GM21576 (cell line): ENCODE measurements around the gene GATA5.
"Not testable (repeated sequence)": the region's sequence is repeated elsewhere in the genome, so short reads cannot be mapped to it uniquely, and the experiment has no call there.

ENCODE experiments used
- ATAC-seq: cut with Tn5 transposase; IDR thresholded peaks from one replicate; pipeline ENCODE4 v1.9.1; 2021; ENCODE audit warnings: mild to moderate bottlenecking, moderate library complexity; ENCODE audit not compliant: unreplicated experiment

The GATA5 gene

DNA sequence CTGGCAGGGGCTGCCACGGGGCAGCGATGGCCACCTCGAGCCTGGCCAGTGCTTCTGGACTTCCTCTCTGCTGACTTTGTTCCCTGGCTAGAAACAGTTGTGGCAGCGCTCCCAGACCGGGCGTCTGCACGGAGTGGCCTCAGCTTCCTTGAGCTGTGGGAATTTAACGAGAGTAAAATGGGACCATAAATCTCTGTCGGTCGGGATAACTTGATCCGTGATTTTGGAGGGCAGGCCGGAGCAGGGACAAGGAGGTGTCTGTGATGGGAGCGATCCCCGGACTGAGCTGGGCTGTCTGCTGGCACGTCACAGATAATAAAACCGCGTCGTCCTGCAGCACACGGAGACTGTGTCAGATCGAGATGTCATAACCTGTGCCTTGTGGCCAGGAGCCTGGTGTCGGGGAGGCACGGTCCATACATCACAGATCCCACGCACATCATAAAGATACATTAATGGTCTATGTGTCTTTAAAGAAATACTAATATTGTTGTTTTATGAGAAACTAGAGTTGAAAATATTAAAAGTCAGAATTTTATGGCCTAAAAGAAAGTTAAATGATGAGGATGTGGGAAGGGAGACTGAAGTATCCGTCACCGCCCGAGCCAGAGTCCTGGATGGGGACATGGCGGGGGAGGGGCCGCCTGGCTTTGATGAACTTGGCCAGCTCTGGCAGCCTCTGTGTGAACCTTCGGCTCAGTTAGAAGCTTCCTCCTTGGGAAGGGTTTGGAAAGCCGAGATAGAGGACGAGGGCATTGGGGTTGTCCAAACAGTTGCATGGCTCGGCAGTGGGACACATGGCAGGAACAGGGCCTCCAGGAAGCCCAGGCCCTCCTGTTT is 41.9 kb downstream of the GATA5 start:
- no peak for ATAC-seq

DNA sequence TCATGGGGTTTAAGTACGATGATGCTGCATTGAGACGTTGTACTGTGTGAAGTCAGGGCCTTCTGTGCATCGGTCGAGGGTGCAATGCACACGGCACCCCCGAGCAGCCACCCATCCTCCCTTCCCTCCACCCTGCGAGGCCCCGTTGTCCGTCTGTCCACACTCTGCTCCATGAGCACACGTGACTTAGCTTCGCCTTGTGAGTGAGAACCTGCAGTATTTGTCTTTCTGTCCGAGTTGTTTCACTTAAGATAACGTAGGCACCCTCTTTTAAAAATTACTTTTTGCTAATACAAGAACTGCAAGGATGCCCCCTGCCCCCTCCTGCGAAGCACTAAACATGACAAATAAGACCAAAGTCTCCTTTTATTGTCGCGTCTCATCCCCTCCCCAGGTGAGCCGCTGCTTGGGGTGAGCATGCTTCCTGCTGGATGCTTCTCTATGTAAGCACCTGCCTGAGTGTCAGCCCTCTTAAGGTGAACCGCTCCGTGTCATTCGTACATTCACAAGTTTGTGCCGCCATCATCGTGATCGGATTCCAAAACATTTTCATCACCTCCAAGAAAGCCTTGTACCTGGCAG is 44.8 kb downstream of the GATA5 start:
- ATAC-seq = no peak

DNA sequence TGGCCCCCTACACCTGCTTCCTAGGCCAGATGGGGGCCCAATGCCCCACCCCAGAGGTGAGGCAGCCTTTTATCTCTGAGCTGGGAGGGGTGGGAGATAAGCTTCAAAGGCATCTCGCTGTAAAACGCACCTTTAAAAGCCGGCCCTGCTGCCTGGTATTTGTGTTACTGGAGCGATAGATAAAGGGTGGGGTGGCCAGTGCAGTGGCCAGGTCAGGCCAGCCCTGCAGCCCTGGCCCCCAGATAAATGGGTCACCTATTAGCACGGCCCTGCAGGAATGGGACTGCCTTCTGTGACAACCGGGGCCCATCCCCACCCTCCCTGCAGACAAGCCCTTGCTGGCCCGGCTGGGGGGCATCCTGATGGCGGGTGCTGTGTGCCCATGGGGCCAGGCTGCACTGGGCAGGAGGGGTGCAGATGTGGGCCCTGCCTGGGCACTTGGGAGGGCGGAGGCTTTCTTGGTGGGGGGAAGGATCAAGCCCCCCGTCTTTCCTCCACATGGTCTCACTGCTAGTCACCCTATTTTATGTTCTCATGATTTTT is 45.4 kb downstream of the GATA5 start:
- no peak for ATAC-seq

DNA sequence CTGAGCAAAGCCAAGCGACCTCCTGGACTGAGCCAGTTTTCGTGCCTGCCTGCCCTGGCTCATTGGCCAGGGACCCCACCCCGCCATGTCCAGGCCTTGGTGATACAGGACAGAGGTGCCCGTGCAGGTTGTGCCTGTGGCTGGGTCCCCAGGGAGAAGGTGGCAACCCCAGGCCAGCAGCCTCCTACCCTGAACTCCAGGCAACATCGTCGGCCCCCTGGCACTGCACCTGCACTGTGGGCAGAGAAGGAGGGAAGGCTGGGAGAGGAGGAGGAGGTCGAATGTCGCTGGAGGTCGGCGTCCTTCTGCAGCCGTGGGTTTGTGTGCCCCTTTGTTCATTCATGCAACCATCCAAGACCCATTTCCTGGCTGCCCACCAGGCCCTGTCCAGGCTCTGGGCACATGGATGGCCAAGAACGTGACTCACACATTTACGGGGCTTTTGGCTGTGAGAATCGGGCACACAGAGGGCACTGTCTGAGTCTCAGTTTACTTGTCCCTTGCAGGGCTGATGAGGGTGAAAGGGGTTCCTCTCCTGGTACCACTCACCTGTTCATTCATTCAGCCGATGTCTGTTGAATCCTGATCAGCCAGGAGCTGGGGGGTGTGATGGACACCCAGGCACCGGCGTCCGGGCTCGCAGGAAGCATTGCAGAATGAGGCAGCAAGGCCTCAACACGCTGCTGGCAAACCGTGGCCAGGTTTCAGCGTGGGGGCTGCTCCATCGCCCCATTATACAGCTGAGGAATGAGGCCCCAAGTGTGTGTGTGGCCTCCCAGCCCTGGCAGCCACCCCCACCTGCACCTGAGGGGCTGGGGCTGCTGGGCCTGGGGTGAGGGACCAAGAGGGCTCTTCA is 46.1 kb downstream of the GATA5 start:
- no peak for ATAC-seq

DNA sequence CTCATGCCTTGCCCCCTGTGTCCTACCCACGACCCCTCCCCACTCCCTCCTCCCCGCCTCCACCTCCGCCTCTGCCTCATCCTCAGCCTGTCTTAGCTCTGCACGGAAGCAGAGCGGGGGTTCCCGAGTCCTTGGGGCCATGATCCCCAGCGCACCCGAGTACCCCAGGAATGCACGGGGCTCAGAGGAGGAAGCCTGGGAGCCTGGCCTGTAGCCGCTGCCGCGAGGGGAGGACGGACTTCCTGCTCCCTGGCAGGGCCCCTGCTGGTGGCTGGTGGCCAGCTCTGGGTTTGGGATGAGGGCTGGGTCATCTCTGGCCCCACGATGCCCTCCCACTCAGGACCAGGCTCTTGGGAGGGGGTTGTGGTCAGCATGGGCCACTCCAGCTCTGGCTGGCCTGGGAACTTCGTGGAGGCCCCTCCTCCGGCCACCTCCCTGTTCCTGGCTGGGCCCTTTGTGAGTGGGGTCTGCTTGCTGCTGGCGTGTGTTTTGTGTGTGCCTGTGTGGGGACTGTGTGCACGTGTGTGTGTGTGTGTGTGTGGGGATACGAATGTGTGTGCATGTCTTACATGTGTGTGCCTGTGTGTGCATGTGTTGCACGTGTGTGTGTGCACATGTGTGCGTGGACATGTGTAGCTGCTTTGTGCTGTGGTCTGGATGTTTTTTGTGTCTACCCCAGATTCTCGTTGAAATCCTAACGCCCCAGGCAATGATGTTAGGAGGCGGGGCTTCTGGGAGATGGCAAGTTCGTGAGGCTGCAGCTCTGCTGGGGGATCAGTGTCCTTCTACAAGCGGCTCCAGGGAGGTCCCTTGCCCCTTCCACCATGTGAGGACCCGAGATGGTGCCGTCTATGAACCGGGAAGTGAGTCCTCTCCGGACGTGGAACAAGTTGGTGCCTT is 47.1 kb downstream of the GATA5 start:
- no peak for ATAC-seq

DNA sequence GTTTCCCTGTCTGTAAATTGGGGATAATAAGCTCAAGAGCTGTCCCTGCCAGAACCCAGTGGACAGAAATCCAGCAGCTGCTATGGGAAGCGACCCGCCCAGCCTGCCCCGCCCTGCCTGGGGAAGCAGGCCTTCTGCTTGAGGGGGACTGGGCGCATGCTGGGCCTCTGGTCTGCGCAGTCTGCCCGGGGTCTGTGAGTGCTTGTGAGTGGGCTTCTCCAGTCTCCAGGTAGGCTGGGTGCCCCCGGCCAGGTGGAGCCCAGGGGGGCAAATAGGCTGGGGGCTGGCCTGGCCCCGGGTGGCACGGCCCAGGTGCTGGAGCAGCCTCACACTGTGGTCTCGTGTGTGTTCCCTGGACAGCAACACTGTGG is 47.8 kb downstream of the GATA5 start:
- no peak for ATAC-seq

DNA sequence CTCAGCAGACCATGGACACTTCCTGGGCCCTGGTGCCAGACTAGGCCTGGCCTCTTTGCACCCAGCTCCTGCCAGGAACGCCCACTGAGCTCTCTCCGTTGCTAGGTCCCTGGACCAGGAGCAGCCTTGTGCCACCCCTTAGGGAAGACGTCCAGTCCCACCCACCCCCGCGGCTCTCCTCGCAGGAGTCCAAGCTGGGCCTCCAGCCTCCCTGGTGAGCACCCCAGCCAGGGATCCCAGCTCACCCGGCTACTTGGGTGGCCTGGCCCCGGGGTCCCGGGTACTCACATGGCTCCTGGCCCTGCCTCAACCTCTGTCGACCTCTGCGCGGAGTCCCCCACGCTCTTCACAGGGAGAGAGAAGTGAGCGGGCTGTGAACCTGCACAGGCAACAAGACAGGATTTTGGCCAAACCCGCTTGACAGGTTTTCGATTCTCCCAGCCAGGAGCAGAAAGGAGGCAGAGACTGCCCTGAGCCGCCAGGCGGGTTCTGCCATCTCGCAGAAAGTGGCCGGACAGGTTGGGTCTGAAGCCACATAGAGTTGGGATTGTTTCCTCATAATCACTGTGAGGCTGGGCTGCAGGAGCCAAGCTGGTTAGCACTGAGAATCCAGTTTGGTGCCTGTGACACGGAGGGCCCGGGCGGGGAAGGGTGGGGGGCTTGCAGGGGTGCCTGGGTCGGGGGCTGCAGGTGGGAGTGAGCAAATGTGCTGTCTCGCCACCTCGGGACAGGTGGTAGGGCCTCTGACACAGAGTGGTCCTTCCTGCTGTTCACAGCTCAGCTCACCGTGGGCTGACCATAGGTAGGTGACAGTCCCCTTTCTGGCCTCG is 48.4 kb downstream of the GATA5 start, which contains the start of gene RBBP8NL:
TSS of gene RBBP8NL (minus strand) at position 368 of the 830 bp plus-strand sequence. CDS start 7,892 bp downstream, outside the sequence.
- ATAC-seq = no peak

DNA sequence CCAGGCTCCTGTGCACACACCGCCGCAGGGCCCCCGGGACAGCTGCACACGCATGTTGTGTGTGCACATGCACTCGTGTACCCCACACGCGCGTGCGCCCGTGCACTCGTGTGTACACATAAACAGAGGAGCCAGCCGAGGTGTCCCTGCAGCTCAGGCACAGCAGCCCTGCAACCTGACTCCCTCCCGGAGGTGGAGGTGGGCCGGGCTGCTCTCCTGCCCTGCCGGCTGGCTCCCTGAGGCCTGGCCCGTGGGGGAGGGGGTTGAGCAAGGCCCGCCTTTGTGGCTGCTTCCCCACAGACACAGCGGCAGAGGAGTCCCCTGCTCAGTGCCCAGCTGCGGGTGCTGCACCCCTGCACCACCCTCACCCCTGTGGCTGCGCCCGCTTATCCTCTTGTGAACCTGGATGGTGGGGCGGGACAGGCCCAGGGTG is 49.1 kb downstream of the GATA5 start:
- ATAC-seq = no peak

DNA sequence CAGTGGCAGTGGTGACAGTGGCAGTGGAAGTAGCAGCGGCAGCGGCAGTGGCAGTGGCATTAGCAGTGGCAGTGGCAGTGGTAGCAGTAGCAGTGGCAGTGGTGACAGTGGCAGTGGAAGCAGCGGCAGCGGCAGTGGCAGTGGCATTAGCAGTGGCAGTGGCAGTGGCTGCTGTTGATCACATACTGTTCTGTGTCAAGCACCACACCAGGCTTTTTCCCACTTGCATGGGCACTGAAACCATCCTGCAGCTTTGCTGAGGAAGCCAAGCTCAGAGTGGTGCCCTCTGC is 49.8 kb downstream of the GATA5 start:
- ATAC-seq = not testable (repeated sequence)

DNA sequence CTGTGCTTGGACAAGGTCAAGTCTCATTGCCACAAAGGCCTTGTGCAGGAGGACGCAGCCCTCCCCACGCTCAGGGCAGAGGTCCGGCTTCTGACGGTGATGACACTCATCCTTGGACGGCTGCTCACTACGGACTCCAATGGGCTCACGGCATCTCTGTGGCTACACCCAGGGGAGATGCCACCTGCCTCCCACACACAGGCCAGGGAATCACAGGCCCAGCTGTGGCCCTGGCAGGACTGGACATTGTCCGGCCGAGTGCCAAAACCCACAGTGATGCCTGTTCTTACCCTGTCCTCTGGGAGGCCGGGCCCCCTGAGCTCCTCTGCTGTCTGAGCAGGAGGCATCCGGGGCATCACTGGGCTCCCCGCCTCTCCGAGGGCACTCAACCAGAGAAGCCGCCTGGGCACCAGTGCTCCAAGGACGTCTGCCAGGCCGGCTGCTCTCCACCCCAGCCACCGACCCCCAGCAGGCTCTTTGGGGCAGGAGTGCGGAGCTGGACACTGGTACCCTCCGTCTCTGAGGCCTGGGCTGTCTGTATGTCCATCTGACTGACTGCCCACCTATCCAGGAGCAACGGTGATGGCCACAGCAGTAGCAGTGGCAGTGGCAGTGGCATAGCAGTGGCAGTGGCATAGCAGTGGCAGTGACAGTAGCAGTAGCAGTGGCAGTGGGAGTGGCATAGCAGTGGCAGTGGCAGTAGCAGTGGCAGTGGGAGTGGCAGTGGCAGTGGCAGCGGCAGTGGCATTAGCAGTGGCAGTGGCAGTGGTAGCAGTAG is 50.3 kb downstream of the GATA5 start:
- ATAC-seq = no peak

DNA sequence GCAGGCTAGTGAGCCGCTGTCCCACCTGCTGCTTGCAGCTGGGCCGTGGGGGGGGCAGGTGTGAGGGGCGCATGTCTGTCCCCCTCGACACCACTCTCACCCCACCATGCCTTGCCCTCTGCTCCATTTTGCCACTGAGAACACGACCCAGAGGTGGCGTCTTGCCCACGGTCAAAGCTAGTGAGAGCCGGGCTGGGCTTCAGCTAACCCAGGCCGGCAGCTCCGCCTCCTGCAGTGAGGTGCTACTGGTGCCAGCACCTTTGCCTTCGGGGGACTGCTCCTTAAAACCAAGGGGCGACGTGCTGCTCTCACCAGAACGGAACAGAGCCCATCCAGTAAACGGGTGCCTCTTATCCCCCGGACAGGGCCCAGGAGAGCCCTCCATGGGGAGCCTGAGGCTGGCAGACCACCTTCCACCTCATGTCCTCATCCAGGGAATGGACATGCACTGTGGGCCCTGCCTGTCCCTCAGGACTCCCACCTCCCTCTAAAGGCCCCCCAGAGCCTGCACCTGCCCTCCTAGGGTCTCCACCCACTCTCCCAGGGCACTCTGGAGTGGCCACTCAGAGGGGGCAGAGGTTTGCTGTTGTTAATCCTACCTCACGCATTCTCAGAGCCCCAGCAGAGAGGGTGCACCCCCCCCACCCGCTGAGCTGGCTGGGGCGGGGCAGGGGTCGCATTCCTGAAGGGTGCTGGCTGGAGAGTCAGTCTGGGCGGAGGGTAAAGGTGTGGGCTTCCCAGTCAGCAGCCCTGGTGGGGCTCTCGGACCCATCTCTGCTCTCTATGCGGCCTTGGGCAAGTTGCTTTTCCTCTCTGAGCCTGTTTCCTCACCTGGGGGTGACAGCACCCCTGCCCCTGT is 51.3 kb downstream of the GATA5 start:
- ATAC-seq = no peak

DNA sequence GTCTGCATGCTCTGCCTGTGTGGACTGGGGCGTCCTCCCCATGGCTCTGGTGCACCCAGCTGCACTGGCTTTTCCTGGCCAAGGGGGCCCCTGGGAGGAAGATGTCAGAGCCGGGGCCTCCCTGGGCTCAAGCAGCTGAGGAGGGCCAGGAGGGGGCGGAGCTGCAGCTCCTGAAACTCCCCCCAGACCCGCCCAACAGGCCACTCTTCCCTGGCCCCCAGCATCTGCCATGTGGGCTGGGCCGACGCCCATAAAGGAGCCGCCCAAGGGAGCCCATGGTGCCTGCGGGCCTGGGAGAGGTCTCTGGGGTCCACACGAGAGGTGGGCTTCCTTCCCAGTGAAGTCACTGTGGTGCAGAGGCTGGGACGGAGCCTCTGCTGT is 52.5 kb downstream of the GATA5 start:
- ATAC-seq = no peak

DNA sequence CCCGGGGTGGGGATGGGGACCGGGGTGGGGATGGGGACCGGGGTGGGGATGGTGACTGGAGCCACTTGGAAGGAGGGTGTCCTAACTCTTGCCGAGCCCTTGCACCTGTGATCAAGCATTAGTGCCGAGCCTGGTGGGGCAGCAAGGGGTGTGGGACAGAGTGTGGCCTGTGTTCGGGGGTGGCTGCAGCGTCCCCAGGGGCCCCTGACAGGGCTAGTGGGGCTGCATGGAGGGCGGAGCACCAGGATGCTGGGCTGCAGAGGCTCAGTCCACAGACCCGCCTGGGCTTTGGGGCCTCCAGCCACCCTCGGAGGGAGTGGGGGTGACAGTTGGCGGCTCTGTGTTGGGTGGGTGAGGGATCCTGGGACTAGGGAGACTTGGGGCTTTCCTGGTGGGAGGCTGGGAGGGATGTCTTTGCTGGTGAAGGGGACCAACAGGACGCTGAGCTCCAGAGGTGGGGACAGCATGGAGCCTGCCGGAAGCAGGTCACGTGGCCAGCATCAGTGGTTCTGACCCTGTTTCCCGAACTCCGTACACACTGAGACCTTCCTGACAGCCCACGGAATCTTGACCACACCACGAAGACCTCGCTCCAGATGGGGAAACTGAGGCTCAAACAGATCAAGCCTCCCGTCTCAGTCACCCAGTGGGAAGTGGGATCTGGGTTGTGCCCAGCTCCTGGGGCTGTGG is 53.0 kb downstream of the GATA5 start:
- no peak for ATAC-seq

DNA sequence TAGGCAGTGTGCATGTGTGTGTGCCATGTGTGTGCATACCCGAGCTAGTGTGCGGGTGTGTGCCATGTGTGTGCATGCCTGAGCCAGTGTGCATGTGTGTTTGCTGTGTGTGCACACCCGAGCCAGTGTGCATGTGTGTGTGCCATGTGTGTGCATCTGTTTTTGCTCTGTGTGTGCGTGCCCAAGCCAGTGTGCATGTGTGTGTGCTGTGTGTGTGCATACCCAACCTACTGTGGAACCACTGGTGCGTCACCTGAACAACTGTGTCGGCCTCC is 54.1 kb downstream of the GATA5 start:
- ATAC-seq = no peak

DNA sequence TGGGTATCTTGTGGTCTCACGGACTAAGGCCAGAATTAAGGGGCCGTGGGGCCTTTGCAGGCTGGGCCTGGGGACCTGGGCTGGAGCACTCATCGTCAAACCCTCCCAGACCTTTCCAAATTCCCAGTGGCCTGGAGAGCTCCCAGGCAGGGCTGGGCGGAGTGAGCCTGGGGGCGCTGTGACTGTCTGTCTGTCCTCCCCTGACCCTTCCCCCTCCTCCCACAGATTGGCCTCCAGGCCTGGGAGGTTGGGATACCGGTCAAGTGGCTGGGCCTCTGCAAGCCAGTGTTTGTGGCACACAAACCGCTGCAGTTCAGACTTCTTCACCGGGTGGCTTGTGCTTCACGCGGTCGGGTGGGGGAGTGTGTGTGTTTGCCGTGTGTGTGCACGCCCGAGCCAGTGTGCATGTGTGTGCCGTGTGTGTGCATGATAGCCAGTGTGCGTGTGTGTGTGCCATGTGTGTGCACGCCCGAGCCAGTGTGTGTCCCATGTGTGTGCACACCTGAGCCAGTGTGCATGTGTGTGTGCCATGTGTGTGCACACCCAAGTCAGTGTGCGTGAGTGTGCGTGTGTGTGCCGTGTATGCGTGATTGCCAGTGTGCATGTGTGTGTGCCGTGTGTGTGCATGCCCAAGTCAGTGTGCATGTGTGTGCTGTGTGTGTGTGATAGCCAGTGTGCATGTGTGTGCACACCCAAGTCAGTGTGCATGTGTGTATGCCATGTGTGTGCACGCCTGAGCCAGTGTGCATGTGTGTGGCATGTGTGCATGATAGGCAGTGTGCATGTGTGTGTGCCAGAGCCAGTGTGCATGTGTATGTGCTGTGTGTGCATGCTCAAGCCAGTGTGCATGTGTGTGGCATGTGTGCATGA is 54.7 kb downstream of the GATA5 start:
- ATAC-seq = no peak

DNA sequence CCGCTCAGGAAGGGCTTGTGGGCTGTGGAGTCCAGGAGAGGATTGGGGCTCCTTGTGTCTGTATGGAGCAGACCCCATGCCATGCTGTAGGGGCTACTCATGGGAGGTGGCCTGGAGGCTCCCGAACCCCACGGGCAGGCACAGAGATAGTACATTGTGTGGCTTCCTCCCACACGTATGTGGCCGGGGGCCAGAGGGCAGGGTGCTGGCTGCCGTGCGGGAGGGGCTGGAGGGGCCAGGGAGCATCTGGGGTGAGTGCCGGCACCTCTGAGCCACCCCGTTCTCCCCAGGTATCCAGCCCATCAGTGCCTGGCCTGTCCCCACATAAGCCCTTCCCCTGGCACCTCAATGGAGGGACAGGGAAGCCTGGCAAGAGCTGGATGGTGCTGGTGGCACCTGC is 56.0 kb downstream of the GATA5 start:
- no peak for ATAC-seq
